MM.1S (cell line): ENCODE data around the gene ZNHIT3.

Experiments
- EZH2 ChIP-seq: fragments of 300-600 bp; sonication (generic); optimal IDR thresholded peaks from 2 replicates; pipeline ENCODE3; 2017; ENCODE audit warnings: low read depth, mild to moderate bottlenecking, antibody characterized with exemption, low read length, mixed read lengths
- EZH2phosphoT487 ChIP-seq: fragments of 300-600 bp; sonication (generic); IDR thresholded peaks from 2 replicates; pipeline ENCODE4 v1.6.1; 2018; ENCODE audit warnings: antibody characterized with exemption, low read length
- TF ChIP-seq, protein P1 (sequence below): fragments of 300-600 bp; sonication (generic); IDR thresholded peaks from 2 replicates; pipeline ENCODE4 v1.5.1; 2016; ENCODE audit warnings: antibody characterized with exemption, low read length, mixed read lengths

DNA sequence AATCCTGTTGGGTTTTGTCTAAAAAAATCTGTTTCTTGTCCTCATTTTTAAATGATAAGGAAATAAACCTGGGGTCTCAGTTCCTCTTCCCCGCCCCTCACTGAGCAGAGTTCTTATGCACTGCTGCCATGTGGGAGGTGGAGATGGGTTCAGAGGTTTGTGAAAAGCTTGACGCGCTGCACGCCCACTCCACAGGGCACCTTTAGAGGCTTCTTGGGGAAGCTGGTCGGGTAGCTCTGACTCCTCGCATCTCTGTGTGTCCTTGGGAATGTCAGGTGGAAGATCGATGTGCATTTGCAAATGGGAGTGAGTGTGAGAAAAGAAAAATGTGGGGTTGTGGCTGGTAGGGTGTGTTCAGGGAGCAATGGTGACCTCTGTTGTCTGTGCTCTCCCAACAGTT is 4.7 kb upstream of the ZNHIT3 start:
- TF ChIP-seq, protein P1, sequence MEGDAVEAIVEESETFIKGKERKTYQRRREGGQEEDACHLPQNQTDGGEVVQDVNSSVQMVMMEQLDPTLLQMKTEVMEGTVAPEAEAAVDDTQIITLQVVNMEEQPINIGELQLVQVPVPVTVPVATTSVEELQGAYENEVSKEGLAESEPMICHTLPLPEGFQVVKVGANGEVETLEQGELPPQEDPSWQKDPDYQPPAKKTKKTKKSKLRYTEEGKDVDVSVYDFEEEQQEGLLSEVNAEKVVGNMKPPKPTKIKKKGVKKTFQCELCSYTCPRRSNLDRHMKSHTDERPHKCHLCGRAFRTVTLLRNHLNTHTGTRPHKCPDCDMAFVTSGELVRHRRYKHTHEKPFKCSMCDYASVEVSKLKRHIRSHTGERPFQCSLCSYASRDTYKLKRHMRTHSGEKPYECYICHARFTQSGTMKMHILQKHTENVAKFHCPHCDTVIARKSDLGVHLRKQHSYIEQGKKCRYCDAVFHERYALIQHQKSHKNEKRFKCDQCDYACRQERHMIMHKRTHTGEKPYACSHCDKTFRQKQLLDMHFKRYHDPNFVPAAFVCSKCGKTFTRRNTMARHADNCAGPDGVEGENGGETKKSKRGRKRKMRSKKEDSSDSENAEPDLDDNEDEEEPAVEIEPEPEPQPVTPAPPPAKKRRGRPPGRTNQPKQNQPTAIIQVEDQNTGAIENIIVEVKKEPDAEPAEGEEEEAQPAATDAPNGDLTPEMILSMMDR: no peak
- TF ChIP-seq EZH2phosphoT487: no peak
- no peak for TF ChIP-seq EZH2
